CD4-positive, alpha-beta T cell treated with Interferon gamma for 1 hour (primary cell): Measurements from ENCODE around the gene DYNLT4.
A peak's percentile ranks its signal among the peaks of the same experiment; 100 is the strongest.
"Not testable (repeated sequence)": the region's sequence is repeated elsewhere in the genome, so short reads cannot be mapped to it uniquely, and the experiment has no call there.

Experiments used
- DNase-seq: peaks from one replicate; pipeline ENCODE4 v3.0.0-alpha.2; 2020

DYNLT4 gene

GRCh38 chr1:44806704-44807363, at the start of gene DYNLT4:
DYNLT4 (minus strand) TSS chr1:44807351; CDS start chr1:44806668, 683 bp downstream.
- peak; percentile 1 for DNase-seq

GRCh38 chr1:44855742-44856141, 48.6 kb upstream of the DYNLT4 start:
- DNase-seq = no peak

- DNase-seq = no peak
Observed at GRCh38 chr1:44854970-44855369, 47.8 kb upstream of the DYNLT4 start.

GRCh38 chr1:44853201-44853600, 46.0 kb upstream of the DYNLT4 start:
- DNase-seq = no peak

GRCh38 chr1:44851308-44851707, 44.2 kb upstream of the DYNLT4 start:
- no peak for DNase-seq

GRCh38 chr1:44849575-44850132, 42.5 kb upstream of the DYNLT4 start:
- no peak for DNase-seq

GRCh38 chr1:44848456-44849181, 41.5 kb upstream of the DYNLT4 start:
- no peak for DNase-seq

GRCh38 chr1:44847845-44848244, 40.7 kb upstream of the DYNLT4 start:
- no peak for DNase-seq

- no peak for DNase-seq
Observed at GRCh38 chr1:44846985-44847384, 39.8 kb upstream of the DYNLT4 start.

GRCh38 chr1:44842862-44843655, 35.9 kb upstream of the DYNLT4 start, which contains the start of gene PTCH2:
PTCH2 (minus strand) TSS chr1:44843253; CDS start chr1:44842932, 321 bp downstream.
- DNase-seq = no peak

GRCh38 chr1:44842486-44842861, 35.3 kb upstream of the DYNLT4 start:
- DNase-seq = no peak

- DNase-seq = no peak
Observed at GRCh38 chr1:44839576-44839975, 32.4 kb upstream of the DYNLT4 start.

GRCh38 chr1:44838294-44838693, 31.1 kb upstream of the DYNLT4 start:
- not testable (repeated sequence) for DNase-seq

- DNase-seq = peak; percentile 83
Observed at GRCh38 chr1:44835738-44836675, 28.9 kb upstream of the DYNLT4 start.

GRCh38 chr1:44834328-44834727, 27.2 kb upstream of the DYNLT4 start:
- no peak for DNase-seq

GRCh38 chr1:44832056-44832705, 25.0 kb upstream of the DYNLT4 start:
- no peak for DNase-seq

GRCh38 chr1:44831516-44831915, 24.4 kb upstream of the DYNLT4 start:
- DNase-seq = no peak

- no peak for DNase-seq
Observed at GRCh38 chr1:44830900-44831304, 23.8 kb upstream of the DYNLT4 start.

- DNase-seq = no peak
Observed at GRCh38 chr1:44829506-44830384, 22.6 kb upstream of the DYNLT4 start.

- DNase-seq = no peak
Observed at GRCh38 chr1:44828841-44829440, 21.8 kb upstream of the DYNLT4 start.
